ENCODE measurements around the gene FBH1.
"Not testable (repeated sequence)": the region's sequence is repeated elsewhere in the genome, so short reads cannot be mapped to it uniquely, and the experiment has no call there.

FBH1 gene

DNA sequence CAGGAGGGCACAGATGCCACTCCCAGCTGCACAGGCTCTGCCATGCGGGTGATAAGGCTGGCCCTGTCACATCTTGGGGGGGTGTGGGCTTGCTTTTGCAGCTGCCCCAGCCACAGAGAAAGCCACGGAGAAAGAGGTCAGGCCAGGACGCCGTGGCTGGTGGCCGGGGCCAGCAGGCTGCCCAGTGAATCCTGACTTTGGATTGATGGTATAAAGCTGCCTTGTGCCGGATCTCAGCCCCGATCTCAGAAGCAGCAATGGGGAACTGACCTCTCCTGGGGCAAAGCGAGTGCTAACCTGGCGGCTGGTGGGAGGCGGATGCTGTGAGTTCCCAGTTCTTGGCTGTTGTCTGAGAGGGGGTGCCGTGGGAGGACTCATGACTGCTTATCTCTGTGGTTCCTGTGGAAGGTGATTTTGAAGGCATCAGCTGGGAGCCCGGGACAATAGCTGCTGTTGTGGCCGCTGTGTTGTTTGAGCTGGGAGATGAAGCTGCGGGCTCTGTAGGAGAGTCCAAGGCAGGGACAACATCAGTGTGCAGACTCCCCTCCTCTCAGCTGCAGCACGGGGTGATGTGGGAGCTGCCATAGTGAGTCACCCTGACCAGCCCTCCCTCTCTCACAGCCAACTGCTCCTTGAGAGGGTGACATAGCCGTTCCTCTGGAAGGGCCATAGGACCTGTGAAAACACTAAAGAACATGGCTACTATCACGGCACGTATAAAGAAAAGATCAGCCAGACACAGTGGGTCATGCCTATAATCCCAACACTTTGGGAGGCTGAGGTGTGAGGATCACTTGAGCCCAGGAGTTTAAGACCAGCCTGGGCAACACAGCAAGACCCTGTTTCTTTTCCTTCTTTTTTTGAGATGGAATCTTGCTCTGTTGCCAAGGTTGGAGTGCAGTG lies 70.3 kb downstream of the FBH1 start:
- DNase-seq, result peak; percentile 44

DNA sequence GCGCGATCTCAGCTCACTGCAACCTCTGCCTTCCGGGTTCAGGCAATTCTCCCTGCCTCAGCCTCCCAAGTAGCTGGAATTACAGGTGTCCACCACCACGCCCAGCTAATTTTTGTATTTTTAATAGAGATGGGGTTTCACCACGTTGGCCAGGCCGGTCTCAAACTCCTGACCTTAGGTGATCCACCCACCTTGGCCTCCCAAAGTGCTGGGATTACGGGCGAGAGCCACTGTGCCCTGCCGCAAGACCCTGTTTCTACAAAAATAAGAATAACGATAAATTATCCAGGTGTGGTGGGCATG lies 70.9 kb downstream of the FBH1 start:
- peak; percentile 21 for DNase-seq

DNA sequence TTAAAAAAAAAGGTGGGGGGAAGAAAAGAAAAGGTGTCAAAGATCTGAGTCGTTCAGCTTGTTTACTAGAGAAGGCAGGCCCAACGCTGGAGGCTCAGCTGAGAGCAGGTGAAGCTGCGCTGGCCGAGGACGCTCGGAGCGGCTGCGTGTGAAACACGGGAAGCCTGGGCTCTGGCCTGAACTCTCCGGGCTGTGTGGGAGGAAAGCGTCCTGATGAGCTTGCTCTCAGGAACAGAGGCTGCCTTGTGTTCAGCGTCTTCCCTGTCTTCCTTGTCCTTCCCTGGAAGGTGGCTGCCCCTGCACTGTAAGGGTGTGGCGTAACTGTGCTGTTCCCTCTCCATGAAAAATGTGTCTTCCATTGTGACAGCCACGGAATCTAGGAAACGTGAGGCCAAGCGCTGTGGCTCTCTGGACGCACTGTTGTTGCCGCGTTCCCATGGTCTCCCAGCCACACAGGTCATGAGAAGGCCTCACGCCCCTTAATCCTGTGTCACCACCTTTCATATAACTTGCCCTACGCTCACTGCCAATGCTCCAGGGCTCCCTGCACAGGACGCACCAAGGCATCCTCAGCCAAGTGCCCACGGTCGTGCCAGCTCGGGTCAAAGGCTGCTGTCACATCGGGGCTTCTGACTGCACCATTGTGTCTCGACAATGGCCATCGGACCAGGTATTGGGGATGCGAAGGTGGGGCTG lies 71.5 kb downstream of the FBH1 start:
- DNase-seq, result peak; percentile 55

DNA sequence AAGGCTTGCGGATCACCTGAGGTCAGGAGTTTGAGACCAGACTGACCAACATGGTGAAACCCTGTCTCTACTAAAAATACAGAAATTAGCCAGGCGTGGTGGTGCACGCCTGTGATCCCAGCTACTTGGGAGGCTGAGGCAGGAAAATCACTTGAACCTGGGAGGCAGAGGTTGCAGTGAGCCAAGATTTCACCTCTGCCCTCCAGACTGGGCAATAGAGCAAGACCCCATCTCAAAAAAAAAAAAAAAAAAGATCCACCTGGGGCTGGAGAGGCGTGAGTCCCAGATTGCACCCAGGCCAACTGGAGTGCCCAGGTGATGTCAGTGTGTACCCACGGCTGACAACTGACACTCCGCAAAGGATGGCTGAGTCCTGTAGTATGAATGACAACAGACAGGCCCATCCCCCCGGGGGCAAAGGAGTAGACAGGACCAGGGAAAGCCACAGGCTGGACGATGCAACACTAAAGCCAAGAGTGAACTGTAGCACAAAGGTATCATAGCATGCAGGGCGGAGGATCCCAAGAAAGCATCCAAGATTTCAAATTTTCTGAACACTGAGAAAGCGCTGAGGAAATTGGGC lies 72.4 kb downstream of the FBH1 start:
- DNase-seq, result not testable (repeated sequence)

DNA sequence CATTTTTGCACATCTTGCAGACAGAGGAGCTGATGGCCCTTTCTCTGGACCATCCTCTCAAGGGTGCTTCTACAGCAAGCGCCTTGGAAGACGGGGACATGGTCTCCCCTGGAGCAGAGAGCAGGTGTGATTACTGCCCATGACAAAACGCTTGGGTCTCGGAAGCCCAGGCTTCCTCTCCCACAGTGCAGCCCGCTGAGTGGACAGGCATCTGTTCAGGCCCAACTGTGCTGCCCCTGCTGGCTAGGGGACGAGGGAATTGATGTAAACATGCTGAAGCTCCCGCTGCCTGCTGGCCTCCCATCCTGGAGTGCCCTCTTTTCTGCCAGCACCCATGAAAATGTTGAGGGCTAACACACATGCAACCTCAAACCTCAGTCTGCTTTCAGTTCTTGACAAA lies 73.0 kb downstream of the FBH1 start:
- no peak for DNase-seq

DNA sequence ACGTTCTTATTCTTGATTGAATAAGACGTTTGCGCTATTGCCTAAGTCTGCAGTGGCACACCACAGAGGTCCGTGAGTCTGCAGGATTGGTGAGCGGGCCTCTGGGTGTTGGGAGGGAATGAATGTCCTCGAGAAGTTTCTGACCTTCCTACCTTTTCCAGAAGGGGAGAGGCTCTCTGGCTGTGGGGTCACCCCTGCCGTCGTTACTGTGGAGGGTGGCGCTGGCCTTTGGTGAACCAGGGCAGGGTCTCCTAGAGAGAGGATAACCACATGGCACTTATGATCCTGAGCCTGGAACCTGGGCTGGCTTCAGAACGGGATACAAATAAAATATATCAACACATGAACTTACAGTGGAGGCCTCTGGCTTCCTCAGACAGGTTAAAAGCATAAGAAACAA lies 73.5 kb downstream of the FBH1 start:
- DNase-seq, result no peak

DNA sequence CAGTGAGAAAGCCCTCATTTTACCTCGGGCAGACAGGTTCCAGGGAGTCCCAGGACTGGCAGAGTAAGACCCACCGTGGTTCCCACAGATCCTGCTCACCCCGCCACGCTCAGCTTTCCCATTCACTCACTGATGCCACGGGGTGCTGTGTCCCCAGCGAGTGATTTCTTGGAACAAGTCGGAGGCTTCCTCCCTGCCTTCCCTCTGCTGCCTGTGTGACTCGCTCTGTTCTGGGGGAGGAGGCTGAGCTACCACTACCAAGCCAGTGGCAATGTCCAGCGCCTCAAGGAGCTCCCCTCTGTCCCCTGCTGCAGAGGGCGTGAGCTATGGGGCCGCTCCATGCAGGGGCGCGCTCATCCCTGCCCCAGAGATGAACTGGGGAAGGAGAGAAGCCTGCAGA lies 74.7 kb downstream of the FBH1 start:
- no peak for DNase-seq

DNA sequence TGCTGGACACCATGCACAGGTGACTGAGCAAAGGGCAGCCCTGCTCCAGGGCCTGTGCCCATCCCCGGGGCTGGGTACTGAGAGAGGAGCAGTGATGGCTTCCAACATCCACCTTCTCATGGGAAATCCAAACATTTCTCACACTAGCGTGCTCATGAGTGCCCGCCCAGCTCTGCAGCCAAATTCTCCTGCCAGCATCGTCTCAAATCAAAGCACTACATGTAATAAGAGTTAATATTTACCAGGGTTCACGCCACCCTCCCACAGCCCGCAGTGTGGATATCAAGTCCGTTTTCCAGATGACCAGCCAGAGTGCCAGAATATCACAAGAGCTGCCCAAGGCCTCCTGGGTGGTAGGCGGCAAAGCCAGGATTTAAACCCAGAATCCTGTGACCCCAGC lies 75.2 kb downstream of the FBH1 start:
- no peak for DNase-seq

DNA sequence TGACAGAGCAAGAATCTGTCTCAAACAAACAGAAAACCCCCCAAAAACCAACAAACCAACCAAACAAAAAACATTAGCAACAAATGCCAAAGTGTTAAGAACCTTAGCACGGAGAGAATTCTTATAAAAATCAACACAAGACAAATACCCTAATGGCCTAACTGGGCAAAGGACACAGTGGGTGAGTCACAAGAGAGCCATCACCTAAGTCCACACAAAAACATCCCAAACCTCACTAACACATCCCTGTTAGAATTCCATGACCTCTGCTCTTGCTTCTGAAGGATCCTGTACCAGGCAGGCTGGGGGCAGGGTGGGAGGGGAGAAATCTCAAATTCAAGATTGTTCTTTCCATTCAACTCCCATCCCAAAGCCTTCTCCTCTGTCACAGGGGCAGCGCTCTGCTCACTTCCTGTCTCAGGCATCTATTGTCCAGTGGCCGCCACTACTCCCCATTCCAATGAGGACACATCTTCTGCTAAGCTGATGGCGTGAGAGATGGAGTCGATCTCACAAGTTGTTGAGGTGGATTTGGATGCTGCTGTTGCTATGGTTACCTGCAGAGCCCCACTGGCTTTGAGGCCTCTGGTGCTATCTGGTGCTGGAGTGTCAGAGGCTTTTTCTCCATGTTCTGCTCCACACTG lies 78.1 kb downstream of the FBH1 start:
- DNase-seq, result no peak

DNA sequence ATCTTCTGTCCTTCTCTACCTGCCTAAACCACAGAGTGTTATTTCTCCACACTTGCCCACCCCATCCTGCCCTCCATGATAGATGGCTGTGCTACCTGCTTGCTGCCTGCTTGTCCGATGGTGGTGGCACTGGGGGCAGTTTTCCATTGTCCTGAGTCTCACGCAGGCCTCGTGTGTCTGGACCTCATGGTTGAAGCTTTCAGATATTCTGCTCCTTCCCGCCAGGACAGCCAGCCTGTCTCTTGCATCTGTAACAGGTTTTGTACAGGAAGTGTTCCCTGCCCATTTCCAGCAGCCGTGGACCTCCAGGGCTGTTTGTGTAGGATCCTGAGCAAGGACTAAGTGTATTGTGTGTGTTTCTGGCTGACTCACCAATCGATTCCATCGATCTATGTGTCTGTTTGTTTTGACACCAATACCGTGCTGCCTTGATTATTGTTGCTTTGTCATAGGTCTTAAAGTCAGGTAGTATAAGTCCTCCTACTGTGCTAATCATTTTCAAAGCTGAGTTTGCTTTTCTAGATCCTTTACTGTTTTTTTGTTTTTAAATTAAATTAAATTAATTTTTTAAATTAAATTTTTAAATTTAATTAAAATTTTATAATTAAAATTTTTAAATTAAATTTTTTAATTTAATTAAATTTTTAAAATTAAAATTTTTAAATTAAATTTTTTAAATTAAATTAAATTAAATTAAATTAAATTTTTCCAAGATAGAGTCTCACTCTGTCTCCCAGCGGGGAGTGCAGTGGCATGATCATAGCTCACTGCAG lies 78.8 kb downstream of the FBH1 start:
- DNase-seq, result no peak

DNA sequence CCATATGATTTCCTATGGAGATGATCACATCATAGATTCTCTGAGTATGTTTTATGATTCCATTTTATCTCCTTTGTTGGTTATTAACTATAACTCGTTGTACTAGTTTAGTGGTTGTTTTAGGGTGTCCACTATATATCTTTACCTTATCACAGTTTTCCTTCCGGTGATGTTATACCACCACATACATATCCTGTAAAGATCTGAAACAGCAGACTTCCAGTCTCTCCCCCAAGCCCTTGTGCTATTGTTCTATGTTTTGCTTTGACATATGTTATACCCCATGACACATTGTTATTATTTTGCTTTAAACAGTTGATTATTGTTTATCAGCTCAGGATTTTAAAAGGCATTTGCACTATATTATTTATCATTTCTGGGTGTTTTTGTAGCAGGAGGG lies 80.0 kb downstream of the FBH1 start:
- DNase-seq, result no peak

DNA sequence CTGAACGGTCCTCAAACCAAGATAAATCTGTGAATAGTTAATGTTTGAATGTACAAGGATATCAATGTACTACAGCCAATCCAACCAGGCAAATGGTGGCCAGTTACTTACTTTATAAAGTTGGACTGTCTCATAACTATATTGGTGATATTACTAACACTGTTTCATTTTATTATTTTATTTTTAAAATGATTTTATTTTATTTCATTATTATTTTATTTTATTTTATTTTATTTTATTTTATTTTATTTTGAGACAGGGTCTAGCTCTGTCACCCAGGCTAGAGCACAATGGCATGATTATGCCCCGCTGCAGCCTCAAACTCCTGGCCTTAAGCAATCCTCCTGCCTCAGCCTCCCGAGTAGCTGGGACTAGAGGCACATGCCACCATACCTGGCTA lies 80.5 kb downstream of the FBH1 start:
- DNase-seq, result no peak

DNA sequence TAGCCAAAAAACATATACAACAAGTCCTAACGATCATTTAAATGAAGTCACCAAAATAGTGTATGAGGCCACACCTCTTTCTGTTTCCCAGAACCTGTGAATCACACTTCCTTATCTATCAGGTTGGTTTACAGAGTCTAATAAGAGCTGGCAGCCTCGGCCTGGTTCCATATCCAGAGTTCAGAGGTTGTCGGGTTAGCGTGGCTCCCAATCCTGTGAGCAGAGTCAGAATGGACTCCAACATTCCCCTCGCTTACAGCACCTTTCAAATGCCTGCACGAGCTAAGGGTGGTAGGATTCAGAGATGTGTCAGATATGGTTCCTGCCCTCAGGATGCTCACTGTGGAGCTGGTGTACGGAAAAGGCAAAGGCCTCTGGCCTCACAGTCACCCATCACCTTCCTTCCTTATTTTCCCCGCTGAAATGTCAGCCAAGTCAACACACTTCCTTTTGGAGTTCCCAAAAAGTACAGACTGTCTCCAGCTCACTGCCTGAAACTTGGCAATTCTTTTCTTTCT lies 81.3 kb downstream of the FBH1 start:
- DNase-seq, result peak; percentile 69

DNA sequence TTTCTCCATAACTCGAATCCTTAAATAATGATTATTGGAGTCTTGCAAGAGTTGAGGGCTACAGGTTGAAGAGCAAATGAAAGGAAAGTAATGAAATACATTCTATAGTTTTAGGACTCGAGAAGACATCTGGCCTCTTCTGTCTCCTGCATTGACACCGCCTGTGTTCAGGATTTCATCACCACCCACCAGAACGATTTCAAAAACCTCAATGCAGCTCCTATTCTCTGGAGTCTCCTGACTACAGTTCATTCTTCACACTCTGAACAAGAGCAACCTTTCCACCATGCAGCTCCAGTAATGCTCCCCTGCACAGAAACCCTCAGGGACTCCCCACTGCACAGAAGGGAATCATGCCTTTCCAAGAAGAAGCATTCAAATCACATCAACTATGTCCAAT lies 81.8 kb downstream of the FBH1 start:
- no peak for DNase-seq

DNA sequence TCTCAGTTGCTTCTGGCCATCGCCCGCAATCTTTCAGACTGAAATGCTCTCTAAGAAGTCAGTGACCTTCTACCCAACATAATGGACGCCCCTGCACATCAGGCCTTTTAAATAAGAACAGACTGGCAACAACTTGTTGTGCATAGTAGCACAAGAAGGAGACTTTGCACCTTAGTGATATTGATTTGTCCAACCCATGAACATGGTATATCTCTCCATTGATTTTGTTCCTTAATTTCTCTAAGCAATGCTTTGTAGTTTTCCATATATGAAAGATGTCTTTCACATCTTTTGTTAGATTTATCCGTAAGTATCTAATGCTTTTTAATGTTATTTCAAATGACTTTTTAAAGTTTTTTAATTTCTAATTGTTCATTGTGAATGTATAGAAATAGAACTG lies 83.0 kb downstream of the FBH1 start:
- DNase-seq, result no peak

DNA sequence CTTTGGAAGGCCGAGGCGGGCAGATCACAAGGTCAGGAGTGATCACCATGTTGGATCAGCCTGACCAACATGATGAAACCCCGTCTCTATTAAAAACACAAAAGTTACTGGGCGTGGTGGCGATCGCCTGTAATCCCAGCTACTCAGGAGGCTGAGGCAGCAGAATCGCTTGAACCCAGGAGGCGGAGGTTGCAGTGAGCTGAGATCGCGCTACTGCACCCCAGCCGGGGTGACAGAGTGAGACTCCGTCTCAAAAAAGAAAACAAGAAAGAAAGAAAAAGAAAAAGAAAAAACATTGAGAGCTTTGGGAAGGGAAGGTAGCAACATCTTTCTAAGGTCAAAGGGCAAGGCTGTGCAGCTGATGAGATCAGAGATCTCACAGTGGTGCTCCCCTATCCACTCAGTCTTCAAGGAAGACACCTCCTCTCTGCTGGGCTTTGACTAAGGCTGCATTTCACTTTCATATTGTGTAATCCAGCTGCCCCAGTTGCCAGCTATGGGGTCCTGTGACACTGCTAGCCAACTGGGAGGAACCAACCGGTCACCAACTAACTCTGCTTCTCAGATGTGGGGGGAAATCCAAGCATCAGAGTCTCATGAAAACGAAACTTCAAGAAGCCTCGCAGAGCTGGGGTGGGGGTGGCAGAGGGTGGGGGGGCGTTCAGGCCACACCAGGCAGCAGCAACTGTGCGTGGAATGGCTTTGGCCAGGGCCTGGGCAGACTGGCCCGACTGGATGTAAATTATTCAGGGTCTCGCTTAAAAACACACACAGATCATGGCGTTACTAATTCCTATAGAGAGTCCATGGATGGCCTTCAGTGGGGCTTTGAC lies 85.8 kb downstream of the FBH1 start:
- DNase-seq, result peak; percentile 84

DNA sequence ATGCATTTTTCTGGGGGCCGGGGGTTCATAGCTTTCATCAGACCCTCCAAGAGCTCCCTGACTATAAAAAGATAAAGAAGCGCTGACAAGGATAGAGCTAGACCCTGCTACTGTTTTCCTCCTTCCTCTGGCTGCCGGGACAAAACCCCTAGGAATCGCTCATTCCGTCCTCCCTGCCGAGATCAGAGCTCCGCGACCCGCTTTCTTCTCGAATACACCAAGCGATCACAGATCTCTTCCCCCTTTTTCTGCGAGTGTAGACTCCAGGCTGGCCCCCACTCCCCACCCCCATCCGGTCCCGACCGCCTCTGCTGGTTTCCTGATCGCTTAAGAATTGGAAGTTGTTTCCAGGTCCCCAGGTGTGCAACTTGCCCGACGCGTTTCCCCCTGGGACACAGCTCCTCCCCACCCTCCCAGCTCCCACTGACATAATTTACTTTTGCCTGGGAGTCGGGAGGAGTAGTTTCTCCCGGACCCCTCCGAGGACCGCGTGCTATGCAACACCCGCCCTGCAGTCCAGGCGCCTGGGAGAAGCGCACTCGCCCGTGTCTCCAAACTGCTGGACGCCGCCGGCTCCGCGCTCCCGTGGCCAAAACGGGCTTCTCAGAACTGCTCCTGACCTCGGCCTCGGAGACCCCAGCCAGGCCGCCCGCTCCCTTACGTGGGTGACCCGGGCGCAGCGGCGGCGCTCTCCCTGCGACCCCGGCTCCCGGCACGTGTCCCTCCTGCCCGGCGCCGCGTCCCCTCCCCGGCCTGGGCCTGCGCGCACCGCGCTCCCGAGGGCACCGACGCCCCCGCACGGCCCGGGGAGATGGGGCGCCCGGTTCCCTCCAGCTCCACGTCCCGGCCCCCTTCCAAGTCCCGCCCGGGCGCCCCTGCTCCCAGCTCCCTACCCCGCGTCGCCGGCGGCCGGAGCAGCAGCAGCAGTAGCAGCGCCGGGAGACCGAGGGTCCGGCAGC lies 86.7 kb downstream of the FBH1 start:
- peak; percentile 80 for DNase-seq

DNA sequence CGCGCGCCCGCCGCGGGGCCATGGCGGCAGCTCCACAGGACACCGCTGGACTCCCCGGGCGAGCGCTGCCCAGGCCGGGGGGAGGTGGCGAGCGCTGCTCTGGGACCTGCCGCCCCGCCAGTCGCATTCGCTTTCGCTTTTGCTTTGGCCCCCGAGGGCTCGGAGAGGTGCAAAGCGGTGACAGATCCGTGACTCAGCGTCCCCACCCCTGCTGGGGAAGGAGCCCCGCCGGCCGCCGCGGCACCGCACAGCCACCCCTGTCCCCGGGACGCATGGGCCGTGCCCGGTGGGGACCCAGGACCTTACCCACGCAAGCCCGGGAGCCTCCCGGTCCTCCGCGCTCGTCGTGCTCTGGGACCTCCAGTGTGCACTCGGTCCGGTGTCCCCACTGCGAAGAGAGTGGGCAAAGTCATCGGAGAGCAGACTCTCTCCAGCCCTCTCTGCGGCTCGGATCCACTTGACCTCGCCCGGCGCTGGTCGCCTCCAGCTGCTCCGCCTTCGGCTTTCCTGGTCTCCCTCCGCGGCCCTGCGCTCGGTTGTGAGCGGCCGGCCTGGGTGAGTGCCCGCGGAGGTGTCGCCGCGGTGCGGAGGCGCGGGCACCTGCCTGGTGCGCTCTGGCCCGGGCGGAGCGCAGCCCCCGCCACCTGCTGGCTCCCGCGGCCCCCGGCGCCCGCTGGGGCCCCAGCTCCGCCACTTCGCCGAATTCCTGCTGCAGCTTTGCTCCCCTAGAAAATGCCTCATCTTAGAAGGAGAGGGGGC lies 87.6 kb downstream of the FBH1 start, which contains the start of gene IL15RA:
TSS of gene IL15RA (minus strand) at position 73 of the 759 bp plus-strand sequence. CDS start at position 22, 51 bp downstream.
- peak; percentile 96 for DNase-seq

DNA sequence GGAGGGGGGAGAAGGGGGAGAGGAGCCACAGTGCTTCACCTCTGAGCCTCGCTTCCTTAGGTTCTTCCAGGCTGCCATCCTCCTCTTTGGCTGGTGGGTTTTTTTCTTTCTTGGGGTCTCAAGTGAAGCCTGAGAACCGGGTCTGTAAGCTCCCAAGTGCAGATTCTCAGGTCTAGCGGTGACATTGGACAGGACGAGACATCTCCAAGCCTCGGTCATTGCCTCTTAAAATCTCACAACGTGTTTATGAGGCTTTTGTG lies 88.1 kb downstream of the FBH1 start:
- no peak for DNase-seq

DNA sequence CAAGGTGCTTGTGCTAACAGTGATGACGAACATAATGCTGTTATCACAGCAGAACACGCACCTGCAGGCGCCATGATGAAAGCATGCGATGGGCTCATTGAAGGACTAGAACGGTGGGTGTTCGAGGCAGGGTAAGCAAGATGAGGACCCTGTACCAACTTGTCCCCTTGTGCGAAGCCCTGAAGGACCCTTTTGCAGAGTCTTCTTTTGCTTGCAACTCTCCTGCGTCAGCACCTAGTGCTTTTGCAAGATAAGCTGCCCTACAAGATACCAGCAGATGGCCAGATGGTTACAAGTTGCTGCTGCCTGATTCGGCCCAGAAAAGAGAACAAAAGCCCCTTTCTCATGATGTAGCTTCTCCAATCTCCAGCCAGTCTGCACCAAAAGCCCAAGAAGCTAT lies 91.5 kb downstream of the FBH1 start:
- no peak for DNase-seq
